H54 (cell line): ENCODE measurements around the gene TMEM238.
A peak's percentile ranks its signal among the peaks of the same experiment; 100 is the strongest.
"Not testable (repeated sequence)": the region's sequence is repeated elsewhere in the genome, so short reads cannot be mapped to it uniquely, and the experiment has no call there.

Experiments used
- DNase-seq: peaks from one replicate; pipeline ENCODE4 v3.0.0; 2011; ENCODE audit warnings: low spot score, mixed read lengths; ENCODE audit not compliant: insufficient read length
- FAIRE-seq: peaks from 3 replicates; lab custom pipeline; 2011; peaks lifted over from hg19 to GRCh38; lab: Jason Lieb, UNC
- POLR2A ChIP-seq: IDR thresholded peaks from 2 replicates; pipeline ENCODE4 v1.6.1; 2011; ENCODE audit warnings: low read depth, mild to moderate bottlenecking, low read length

TMEM238 gene, protein sequence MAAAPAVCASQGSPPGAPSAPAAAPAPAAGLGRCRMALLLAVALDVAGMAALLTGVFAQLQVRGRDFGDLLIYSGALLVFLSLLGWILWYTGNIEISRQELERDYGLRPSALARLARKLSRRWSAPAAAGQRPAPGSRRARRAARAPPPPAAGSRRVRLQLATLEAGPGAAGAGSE

DNA sequence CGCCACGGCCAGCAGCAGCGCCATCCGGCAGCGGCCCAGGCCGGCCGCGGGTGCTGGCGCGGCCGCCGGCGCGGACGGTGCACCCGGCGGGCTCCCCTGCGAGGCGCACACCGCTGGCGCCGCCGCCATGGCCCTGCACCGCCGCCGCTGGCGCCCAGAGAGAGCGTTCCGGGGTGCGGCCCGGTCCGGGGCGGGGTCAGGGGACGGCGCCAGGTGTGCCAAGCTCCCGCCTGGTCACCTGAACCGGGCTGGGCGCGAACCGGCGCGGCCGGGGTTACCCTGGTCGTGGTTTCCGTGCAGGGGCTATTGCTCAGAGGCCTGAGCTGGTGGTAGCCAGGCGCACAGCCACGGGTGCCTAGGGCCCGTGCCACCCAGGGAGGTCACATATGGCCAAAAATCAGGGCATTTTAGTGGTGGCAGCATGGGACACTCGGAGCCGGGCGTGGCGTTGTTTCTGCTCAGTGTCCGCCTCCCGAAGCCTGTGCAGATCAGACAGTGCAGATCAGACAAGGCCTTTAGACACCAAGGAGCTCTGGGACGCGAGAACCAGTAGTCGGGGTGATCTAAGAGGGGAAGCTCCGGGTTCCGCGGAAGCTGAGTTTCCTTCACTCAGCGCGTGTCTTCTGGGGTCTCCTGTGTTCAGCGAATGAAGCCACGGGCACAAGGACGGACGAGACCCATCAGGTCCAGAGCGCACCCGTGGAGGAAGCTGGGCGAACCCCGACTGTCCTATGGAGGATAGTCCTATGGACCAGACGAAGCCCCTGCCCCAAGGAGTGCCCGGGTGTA, at the start of gene TMEM238:
TMEM238 (minus strand) TSS at position 162 of the 789 bp plus-strand sequence; CDS start at position 129, 33 bp downstream.
- TF ChIP-seq POLR2A, result no peak
- no peak for FAIRE-seq
- no peak for DNase-seq

DNA sequence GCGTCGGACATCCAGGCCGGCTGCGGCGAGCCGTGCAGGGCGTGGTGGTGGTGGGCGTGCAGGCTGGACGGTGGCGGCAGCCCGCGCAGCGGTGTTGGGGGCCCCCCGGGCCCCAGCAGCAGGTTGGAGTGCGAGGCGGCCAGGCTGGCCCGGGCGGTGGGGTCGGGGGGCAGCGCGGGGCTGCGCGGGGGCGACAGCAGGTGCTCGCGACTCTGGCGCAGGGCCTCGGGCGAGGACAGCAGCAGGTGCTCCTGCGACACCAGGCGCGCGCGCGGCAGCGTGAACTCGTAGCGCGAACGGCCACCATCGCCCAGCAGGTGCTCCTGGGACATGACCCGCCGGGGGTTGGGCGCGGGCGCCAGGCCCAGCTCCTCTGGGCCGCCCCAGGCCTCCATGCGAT, 49.2 kb upstream of the TMEM238 start:
- FAIRE-seq, result no peak
- TF ChIP-seq POLR2A, result no peak
- DNase-seq, result no peak

DNA sequence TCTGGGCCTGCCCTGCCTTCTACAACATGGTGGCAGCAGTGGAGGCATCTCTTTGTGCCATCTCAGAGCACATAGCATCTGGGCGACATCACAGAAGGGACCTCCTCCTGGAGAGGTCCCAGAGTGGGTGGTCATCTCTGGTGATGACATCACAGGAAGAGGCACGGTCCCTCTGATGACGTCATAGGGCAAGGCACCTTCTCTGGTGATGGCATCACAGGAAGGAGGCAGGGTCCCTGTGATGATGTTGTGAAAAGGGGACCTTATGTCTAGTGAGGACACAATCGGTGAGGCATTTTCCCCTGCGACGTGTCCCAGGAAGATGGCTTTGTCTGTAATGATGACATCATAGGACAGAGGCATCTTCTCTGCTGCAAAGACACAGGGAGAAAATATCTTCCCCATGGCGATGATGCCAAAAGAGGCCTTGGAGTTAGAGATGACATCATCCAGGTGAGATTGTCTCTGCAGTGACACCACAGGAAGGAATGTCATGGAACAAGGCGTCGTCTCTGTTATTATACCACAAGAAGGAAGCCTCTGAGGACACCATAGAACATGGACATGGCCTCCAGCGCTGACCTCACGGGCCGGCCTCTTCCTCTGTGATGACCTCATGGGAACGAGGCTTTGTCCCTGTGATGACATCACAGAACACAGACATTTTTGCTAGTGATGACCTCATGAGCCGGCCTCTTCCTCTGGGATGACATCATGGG, 48.3 kb upstream of the TMEM238 start:
- DNase-seq (no peak), FAIRE-seq (no peak)
- TF ChIP-seq POLR2A, result no peak

DNA sequence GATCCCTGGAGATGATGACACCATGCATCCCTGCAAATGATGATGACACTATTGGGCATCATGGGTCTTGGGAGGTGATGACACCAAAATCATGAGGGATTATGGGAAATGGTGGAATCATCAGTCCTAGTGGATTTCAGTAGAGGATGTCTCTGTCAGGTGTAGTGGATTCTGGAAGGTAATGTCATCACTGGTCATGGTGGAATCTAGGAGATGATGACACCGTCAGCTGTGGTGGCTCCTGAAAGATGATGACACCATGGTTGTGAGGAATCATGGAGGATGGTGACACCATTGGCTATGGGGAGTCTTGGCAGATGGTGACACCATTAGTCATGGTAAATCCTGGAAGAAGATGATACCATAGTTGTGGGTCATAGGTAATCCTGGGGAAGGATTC, 47.1 kb upstream of the TMEM238 start:
- FAIRE-seq, result no peak
- DNase-seq, result no peak
- TF ChIP-seq POLR2A, result no peak

DNA sequence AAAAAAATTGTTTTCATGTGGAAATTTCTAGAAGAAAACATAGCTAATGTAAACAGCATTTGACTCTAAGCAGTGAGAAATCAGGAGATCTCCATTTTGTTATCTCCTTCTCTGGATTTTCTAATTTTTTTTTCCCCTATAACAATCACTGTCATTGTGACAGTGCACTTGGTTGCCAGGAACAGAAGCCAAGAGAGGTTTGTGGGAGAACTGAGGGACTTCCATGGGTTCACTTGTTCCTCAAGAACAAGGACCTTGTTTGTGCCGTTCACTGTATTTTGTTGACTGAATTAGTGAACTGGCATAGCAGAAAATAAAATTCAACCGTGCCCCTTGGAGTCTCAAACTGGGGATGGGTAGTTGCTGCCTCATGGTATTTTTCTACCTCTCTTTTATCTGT, 42.0 kb upstream of the TMEM238 start:
- FAIRE-seq (no peak), DNase-seq (no peak)
- no peak for TF ChIP-seq POLR2A

DNA sequence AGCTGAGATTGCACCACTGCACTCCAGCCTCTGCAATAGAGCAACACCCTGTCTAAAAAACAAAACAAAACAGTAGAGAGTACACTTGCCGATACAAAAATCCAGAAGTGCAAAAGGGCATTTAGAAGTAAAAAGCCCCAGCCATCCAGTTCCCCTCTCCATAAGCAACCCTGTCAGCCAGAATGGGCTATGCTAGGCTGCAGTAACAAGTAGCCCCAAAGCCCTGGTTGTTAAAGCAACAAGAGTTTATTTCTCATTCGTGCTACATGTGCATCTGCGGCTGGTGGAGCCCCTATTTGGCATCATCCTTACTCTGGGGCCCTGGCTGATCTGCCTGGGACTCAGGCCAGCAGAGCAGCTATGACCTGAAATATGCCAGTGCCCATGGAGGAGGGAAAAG, 40.4 kb upstream of the TMEM238 start:
- no peak for FAIRE-seq
- TF ChIP-seq POLR2A, result no peak
- DNase-seq, result no peak

DNA sequence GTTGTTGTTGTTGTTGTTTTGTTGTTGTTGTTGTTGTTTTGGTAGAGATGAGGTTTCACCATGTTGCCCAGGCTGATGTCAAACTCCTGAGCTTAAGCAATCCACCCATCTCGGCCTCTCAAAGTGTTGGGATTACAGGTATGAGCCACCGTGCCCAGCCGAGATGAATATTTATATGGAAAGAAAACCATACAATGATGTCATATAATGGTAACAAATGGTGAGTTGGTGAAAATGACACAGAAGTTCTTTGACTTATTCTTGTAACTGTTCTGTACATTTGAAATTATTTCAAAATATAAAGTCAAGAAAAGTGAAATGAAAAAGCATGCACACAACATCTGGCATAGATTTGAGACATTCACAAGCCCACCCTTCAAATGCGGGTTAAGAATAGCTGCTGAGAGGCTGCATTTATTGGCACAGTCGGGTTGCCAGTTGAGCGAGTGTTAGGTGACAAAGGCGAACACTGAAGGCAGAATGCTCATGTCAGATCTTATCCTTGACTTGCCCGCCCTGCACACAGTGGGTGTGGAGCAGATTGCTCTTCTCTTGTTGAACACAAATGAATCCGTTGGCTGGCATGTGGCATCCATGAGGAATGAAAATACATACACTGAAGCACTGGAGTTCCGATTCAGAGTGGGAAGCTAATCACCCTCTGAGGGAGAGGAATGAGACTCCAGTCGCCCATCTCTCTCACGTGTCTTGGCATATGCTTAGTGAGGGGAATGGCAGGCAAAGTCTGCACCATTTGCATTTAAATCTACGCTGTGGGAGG, 39.3 kb upstream of the TMEM238 start:
- FAIRE-seq (no peak), DNase-seq (no peak)
- no peak for TF ChIP-seq POLR2A

DNA sequence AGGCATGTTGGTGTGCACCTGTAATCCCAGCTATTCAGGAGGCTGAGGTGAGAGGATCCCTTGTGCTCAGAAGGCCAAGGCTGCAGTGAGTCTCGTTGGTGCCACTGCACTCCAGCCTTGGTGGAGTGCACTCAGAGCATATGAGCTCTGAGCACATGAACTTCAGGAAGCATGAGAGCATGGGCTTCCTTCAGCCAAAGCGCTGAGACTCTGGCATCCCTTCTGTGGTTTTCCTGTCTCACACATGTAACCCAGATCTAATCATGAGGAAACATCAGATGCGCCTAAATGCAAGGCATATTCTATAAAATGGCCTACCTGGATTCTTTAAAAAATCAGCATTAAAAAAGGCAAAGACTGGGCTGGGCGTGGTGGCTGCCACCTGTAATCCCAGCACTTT, 37.2 kb upstream of the TMEM238 start:
- not testable (repeated sequence) for FAIRE-seq, DNase-seq

DNA sequence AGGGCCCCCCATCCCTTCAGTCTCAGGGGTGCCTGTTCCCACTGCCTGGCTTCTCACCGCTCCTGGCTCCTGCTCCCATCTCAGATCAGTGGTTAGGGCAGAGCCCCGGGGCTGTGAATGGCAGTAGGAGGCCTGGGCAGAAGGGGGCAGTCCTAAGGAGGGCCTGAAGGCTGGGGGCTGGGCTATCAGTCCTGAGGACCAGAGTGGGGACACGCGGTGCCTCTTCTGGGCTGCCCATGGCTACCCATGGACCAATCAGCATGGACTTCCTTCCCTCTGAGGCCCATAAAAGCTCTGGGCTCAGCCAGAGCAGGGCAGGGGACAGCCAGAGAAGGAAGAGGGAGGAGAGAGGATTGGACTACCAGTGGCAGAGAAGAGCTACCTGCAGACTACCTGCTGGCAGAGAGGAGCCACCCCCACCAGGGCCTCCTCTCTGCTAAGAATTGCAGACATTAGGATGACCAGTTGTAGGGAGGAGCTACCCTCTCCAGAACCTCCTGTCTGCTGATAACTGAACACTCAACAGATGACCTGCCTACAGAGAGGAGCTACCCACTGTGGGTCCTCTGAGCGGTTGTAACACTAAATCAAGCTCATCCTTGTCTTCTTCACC, 35.6 kb upstream of the TMEM238 start:
- no peak for TF ChIP-seq POLR2A
- FAIRE-seq (no peak), DNase-seq (no peak)

DNA sequence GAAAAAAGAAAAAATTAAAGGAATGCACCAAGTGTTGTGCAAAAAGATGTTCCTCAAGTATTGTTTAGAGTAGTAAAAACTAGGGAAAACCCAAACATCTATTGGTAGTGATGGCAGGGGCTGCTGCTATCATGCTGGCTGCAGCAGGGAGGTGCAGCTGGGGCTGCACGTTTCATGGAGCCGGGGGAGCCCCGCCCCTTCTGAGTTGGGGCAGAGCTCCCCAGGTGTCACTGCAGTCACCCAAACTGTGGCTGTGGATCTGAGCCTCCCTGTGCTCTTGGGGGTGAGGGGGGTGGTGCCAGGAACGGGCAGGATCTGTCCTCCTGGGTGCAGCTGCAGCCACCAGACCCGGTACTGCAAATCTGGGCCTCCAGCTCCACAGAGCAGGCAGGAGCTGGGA, 35.0 kb upstream of the TMEM238 start:
- no peak for TF ChIP-seq POLR2A
- FAIRE-seq (no peak), DNase-seq (no peak)

DNA sequence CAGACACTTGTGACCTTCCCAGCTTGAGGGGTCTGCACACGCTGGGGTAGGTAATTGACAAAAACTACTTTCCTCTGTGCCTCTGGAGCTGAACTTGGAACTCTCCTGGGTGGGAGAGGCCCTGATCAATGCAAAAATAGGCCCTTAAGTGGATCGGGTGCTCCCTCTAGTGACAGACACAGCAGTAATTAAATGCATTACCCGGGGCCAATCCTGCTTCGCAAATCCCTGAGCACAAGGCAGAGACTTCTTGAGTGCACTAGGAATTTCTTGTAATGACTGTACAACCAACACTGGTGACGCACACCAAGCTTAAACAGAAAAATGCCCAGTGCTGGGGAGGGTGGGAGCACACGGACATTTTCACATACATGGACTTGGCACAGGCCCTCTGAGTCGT, 34.1 kb upstream of the TMEM238 start:
- FAIRE-seq (peak; percentile 33), DNase-seq (peak; percentile 95)
- no peak for TF ChIP-seq POLR2A

DNA sequence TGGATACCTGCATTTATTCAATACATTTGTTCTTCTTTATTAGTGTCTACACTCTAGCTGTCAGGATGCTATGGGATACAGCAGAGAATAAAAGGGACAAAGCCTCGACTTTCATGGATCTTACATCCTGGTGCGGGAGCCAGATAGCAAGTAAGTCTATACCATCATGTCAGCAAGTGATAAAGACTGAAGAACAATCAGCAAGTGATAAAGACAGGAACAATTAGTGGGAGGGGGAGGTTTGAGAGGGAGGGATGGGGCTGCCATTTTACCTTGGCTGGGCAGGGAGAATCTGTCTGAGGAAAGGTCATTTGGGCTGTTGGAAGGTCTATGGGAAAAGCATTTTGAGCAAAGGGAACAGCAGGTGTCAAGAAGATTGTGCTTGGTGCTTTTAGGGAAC, 26.1 kb upstream of the TMEM238 start:
- FAIRE-seq (no peak), DNase-seq (no peak)
- TF ChIP-seq POLR2A, result no peak

DNA sequence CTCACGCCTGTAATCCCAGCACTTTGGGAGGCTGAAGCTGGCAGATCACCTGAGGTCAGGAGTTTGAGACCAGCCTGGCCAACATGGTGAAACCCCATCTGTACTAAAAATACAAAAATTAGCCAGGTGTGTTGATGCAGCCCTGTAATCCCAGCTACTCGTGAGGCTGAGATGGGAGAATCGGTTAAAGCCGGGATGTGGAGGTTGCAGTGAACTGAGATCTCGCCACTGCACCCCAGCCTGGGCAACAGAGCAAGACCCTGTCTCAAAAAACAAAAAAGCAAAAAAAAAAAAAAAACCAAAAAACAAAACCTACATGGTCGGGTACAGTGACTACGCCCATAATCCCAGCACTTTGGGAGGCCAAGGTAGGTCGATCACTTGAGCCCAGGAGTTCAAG, 25.1 kb upstream of the TMEM238 start:
- FAIRE-seq, DNase-seq: not testable (repeated sequence)
